GM12873 (cell line): Measurements from ENCODE around the gene TMEM59L.

Source experiments
- TF ChIP-seq, protein P1 (sequence below): IDR thresholded peaks from 2 replicates; pipeline ENCODE4 v1.5.1; 2012; ENCODE audit warnings: low read depth, mild to moderate bottlenecking, moderate library complexity, low read length, control low read depth; ENCODE audit not compliant: insufficient read depth; ENCODE audit errors: missing control alignments

TMEM59L gene

DNA sequence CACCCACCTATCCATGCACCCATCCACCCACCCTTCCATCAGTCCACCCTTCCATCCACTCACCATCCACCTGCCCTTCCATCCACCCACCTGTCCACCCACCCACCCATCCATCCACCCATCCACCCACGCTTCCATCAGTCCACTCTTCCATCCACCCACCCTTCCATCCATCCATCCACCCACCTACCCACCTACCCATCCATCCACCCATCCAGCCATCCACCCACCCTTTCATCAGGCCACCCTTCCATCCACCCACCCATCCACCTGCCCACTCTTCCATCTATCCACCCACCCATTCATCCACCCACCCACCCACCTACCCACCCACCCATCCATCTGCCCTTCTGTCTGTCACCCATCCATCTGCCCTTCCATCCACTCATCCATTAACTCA is 41.2 kb downstream of the TMEM59L start:
- TF ChIP-seq, protein P1, sequence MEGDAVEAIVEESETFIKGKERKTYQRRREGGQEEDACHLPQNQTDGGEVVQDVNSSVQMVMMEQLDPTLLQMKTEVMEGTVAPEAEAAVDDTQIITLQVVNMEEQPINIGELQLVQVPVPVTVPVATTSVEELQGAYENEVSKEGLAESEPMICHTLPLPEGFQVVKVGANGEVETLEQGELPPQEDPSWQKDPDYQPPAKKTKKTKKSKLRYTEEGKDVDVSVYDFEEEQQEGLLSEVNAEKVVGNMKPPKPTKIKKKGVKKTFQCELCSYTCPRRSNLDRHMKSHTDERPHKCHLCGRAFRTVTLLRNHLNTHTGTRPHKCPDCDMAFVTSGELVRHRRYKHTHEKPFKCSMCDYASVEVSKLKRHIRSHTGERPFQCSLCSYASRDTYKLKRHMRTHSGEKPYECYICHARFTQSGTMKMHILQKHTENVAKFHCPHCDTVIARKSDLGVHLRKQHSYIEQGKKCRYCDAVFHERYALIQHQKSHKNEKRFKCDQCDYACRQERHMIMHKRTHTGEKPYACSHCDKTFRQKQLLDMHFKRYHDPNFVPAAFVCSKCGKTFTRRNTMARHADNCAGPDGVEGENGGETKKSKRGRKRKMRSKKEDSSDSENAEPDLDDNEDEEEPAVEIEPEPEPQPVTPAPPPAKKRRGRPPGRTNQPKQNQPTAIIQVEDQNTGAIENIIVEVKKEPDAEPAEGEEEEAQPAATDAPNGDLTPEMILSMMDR: no peak

DNA sequence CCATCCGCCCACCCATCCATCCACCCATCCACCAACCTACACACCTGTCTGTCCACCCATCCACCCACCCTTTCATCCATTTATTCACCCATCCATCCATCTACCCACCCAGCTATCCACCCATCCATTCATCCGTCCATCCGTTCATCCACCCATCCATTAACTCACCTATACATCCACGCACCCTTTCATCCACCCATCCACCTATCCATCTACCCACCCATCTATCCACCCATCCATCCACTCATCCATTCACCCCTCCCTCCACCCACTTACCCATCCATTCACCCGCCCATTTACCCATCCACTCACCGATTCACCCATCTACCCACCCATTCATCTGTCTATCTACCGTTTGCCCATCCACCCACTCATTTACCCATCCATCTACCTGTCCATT is 41.8 kb downstream of the TMEM59L start:
- TF ChIP-seq, protein P1: no peak

DNA sequence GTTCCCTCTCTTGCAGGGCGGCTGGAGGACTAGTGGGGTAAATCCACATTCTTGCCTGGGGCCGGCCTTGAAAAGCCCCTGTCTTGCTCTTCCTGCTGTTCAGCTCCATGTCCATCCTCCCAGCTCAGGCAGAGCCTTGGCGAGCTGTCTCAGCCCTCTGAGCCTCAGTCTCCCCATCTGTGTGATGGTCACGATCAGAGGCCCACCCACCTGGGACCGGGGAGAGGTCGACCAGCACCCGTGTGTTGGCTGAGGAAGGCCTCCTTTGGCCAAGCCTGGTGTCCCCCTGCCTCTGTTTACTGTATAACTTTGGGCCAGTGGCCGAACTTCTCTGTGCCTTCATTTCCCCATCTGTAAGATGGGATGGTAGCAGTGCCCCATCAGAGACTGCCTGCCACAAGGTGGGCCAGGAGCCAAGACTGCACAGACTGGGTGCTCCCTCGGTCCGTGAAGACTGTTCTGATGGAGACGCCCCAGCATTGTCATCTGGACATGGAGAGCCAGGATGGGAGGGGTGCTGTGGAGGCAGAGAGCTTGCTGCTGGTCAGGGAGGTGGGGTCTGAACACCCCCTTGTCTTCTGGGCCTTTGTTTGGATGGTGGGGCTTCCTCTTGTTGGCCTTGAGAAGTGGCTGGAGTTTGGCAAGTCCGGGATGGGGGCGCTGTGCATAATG is 42.6 kb downstream of the TMEM59L start:
- TF ChIP-seq, protein P1: no peak

DNA sequence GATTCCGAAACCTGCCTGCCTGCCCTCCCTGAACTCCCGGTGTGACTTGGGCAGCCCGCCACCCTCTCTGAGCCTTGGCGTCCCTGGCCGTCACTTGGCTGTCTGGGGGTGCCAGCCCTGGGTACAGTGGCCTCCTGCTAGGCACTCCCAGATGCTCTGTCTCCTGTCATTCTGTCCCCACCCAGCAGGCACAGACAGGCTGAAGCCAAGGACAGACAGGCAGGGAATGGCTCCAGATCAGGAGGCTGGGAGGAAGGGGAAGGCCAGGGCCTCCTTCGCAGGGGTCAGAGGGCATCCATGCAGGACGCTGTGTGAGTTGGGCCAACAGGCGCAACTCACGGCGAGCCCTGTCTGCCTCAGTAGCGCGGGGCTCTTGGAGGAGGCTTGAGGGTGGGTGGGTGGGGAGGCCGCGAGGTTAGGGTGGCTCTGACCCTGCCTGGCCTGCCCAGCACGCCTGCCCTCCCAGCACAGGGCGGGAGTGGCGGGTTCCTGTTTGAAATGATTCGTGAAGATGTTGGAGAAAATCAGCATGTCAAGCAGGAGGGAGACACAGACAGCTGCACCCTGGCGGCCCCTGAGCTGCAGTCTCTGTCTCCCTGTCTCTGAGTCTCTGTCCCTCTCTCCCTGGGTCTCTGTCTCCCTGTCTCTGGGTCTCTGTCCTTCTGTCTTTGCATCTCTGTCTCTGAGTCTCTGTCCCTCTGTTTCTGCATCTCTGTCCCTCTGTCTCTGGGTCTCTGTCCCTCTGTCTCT is 43.8 kb downstream of the TMEM59L start:
- TF ChIP-seq, protein P1: no peak

DNA sequence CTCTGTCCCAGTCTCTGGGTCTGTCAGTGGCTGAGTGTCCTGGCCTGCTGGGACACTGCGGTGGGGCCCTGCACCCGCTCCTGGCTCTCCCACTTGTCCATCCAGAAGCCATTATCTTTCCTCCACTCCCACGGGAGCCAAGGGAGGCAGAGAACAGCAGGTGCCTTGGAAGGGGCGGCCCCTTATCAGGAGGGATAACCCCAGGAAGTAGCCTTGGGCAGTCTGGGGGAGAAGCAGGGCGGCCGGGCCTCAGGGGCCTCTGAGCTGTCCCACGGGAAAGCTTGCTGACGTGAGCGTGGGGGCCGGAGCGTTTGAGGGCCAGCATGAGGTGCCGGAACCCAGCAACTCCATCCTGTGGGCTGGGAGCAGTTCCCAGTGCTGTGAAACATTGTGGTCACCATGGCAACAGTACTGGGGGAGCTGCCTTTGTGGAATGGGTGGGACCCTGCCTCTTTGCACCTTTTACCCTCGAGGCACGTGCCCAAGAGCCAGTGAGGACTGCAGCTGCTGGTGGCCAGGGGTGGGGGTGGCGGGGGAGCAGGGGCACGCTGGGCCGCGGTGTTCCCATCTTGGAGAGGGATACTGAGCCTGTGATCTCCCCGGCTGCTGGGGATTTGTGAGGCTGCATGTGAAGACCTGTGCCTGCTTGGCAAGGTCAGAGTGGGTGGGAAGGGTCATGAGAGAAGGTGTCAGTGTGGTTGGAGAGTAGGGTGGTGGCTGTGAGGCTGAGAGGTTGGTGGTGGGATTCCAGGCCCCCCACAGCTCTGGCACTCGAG is 45.1 kb downstream of the TMEM59L start:
- TF ChIP-seq, protein P1: no peak

DNA sequence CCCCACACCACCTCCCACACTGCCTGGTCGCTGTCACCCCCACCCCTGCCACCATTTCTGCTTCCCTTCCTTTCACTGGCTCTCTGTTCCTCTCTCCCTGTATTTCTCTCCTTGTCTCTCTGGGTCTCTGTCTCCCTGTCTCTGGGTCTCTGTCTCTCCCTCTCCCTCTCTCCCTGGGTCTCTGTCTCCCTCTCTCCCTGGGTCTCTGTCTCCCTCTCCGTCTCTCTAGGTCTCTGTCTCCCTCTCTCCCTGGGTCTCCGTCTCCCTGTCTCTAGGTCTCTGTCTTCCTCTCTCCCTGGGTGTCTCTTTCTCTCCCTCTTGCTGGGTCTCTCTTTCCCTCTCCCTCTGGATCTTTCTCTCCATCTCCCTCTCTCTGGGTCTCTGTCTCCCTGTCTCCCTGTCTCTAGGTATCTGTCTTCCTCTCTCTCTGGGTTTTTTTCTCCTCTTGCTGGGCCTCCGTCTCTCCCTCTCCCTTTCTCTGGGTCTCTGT is 45.7 kb downstream of the TMEM59L start:
- TF ChIP-seq, protein P1: no peak
